VCaP (cell line): Measurements from ENCODE around the gene PTPRT.
A peak's percentile ranks its signal among the peaks of the same experiment; 100 is the strongest.

Source experiments
- H3K27ac ChIP-seq: fragments of 450-650 bp; 2 replicates; pipeline ENCODE4 v1.5.1; 2017
- CTCF ChIP-seq: fragments of 450-650 bp; conservative IDR thresholded peaks from 2 replicates; pipeline ENCODE4 v1.5.1; 2017; ENCODE audit warnings: mild to moderate bottlenecking, moderate library complexity

PTPRT gene

DNA sequence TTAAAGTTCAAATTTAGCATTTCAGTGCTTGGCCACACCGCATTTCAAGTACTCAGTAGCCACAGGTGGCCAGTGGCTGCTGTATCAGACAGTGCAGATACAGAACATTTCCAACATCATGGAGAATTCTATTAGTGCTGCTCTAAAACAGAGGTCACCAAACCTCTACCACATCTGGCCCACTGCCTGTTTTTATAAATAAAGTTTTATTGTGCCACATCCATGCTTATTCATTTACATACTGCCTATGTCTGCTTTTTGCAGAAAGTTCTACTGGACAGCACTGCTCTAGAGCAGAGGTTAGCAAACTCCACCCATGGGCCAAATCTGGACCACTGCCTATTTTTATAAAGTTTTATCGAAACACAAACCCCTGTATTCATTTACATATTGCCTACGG is 3.7 kb upstream of the PTPRT start:
- no peak overlapping the region for H3K27ac ChIP-seq
- no peak for TF ChIP-seq CTCF

- H3K27ac ChIP-seq, result no peak overlapping the region
- TF ChIP-seq CTCF, result peak; percentile 95
Measured at GRCh38 chr20:43191946-43192863, 2.5 kb upstream of the PTPRT start.

GRCh38 chr20:43191143-43191542 is 1.4 kb upstream of the PTPRT start:
- H3K27ac ChIP-seq, result no peak overlapping the region
- no peak for TF ChIP-seq CTCF

GRCh38 chr20:43190332-43190953 is 737 bp upstream of the PTPRT start:
- TF ChIP-seq CTCF, result no peak

DNA sequence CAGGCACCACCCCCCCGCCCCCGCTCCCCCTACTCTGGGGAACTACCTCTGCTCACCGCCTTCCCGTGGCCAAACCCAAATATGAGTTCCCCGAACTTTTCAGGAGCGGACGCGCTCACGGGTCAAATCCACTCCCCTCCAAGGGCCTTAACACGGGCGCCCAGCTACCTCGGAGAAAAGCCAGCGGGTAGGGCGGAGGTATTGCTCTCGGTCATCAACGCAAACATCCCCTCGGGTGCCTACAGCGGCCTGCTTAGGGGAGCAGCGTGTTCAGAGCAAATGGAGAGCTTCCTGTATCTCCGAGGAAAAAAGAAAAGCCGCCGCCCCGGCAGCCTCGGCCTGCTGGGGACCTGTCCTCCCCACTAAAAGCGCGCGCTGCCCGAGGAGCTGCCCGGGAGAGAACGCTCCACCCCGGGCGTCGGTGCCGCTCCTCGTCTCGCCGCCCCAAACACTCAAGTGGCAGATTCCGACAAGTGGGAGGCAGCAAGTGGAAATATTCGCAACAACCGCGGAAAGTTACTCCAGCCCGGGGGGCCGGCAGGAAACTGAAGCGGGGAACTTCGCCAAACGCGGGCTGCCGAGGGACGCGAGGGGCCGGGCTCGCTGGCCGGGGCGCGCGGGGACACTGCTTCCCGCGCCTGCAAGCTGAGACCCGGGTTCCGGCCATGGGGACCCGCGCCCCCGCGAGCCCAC is 699 bp downstream of the PTPRT start:
- no peak for TF ChIP-seq CTCF
- H3K27ac ChIP-seq, result no peak overlapping the region

More at GRCh38 chr20:43190332-43190953, 737 bp upstream of the PTPRT start:
- no peak overlapping the region for H3K27ac ChIP-seq

DNA sequence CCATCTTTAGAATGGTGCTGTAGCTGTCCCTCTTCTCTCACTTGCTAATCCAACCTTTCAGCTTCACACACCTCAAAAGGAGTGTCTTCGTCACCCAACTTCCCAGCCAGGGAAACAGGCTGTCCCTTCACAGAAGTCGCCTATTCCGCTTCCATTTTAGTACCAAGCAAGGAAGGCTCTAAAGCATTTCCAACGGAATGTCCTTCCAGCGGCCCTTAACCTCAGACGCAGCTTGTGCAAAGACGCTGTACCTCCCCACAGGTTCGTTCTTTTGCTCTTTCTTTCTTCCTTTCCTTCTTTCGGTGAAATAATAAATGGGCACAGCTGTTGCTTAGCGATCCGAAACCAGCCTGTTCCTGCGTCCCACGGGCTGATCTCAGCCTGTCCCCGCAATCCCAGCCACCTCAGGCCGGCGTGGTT is 1.5 kb downstream of the PTPRT start:
- TF ChIP-seq CTCF, result no peak

More for the DNA sequence above, 1.5 kb downstream of the PTPRT start:
- no peak overlapping the region for H3K27ac ChIP-seq
